ENCODE measurements around the gene TEAD4. TPM values are rescaled to one million over a fixed set of nuclear protein-coding genes. Genes with fewer than 3 reads are reported as not detected.

Gene TEAD4
- total RNA-seq, 1 experiment from 2014 or later = 96.8 TPM

DNA sequence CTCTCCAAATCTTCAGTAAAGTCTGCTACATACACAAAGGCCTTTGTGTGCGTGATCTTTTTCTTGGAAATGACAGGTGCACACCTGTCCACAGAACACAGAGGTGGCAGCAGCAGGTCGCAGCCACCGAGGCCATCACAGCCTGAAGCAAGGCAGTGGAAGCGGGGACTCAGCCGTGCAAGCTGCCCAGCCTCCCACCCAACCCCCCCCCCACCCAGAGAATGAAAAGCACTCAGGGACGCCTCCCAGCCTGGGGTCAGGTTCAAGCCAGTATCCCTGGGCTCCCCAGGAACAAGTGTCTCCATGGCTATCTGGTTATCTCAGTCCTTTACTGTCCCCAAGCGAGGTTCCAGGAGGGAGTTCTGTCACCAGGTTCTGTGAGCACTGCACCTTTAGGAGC lies 86.8 kb downstream of the TEAD4 start (continued):
- TF ChIP-seq NFE2L1 (CRISPR knock-in tag; IDR thresholded peaks at IDR 0.05) (no peak), FOXK1 (CRISPR knock-in tag; IDR thresholded peaks at IDR 0.05) (no peak)

GRCh38 chr12:3046441-3047200 lies 87.4 kb downstream of the TEAD4 start:
- no peak overlapping the region for H3K4me3 Mint-ChIP-seq
- ChIA-PET CTCF (interaction anchor here (0.7 to 1.8 kb wide), 3 partner anchors 27 to 228 kb away, joined by 3 to 13 read pairs (median 7); no protein-coding TSS in a partner anchor), POLR2A (interaction anchor here (1.2 kb wide), 1 partner anchor 9 kb away, joined by 3 read pairs; no protein-coding TSS in a partner anchor)
- DNase-seq (ENCODE audit: low spot score) (peak; percentile 8), ATAC-seq (no peak)
- peaks cover 12% of the 10 kb centered on the region for H3K4me1 Mint-ChIP-seq
- H3K9me3 Mint-ChIP-seq = no peaks in the 10 kb centered on the region
- TF ChIP-seq EMX1 (CRISPR knock-in tag; IDR thresholded peaks at IDR 0.05) (no peak), AFF4 (CRISPR knock-in tag; IDR thresholded peaks at IDR 0.05; ENCODE audit: borderline replicate concordance) (no peak), RORB (CRISPR knock-in tag; IDR thresholded peaks at IDR 0.05) (no peak), ZBTB21 (CRISPR knock-in tag; IDR thresholded peaks at IDR 0.05; ENCODE audit: borderline replicate concordance) (no peak), TP53 (CRISPR knock-in tag; IDR thresholded peaks at IDR 0.05) (no peak), USF2 (CRISPR knock-in tag; IDR thresholded peaks at IDR 0.05) (no peak), ZMAT4 (CRISPR knock-in tag; IDR thresholded peaks at IDR 0.05) (no peak), ELF4 (CRISPR knock-in tag; IDR thresholded peaks at IDR 0.05; ENCODE audit: low read depth) (no peak), USF1 (CRISPR knock-in tag; IDR thresholded peaks at IDR 0.05) (no peak), NR1H2 (CRISPR knock-in tag; IDR thresholded peaks at IDR 0.05) (no peak)
- TF ChIP-seq, protein P1, sequence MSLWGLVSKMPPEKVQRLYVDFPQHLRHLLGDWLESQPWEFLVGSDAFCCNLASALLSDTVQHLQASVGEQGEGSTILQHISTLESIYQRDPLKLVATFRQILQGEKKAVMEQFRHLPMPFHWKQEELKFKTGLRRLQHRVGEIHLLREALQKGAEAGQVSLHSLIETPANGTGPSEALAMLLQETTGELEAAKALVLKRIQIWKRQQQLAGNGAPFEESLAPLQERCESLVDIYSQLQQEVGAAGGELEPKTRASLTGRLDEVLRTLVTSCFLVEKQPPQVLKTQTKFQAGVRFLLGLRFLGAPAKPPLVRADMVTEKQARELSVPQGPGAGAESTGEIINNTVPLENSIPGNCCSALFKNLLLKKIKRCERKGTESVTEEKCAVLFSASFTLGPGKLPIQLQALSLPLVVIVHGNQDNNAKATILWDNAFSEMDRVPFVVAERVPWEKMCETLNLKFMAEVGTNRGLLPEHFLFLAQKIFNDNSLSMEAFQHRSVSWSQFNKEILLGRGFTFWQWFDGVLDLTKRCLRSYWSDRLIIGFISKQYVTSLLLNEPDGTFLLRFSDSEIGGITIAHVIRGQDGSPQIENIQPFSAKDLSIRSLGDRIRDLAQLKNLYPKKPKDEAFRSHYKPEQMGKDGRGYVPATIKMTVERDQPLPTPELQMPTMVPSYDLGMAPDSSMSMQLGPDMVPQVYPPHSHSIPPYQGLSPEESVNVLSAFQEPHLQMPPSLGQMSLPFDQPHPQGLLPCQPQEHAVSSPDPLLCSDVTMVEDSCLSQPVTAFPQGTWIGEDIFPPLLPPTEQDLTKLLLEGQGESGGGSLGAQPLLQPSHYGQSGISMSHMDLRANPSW (CRISPR knock-in tag; conservative IDR thresholded peaks at IDR 0.05; ENCODE audit: low read depth) = no peak
- TF ChIP-seq, protein P2, sequence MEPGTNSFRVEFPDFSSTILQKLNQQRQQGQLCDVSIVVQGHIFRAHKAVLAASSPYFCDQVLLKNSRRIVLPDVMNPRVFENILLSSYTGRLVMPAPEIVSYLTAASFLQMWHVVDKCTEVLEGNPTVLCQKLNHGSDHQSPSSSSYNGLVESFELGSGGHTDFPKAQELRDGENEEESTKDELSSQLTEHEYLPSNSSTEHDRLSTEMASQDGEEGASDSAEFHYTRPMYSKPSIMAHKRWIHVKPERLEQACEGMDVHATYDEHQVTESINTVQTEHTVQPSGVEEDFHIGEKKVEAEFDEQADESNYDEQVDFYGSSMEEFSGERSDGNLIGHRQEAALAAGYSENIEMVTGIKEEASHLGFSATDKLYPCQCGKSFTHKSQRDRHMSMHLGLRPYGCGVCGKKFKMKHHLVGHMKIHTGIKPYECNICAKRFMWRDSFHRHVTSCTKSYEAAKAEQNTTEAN (CRISPR knock-in tag; IDR thresholded peaks at IDR 0.05) = no peak
- TF ChIP-seq, protein P3, sequence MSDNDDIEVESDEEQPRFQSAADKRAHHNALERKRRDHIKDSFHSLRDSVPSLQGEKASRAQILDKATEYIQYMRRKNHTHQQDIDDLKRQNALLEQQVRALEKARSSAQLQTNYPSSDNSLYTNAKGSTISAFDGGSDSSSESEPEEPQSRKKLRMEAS (CRISPR knock-in tag; IDR thresholded peaks at IDR 0.05) = no peak
- peaks cover 6% of the 10 kb centered on the region for H3K27me3 Mint-ChIP-seq (ENCODE audit: low read depth)
- H3K27ac Mint-ChIP-seq = peak overlapping the region; percentile 70; the same call in 1 of the 2 replicates
- H3K36me3 Mint-ChIP-seq = peaks cover 8% of the 10 kb centered on the region; the same call in 1 of the 2 replicates

All from WTC11 (cell line).